BJ (cell line): ENCODE measurements around the gene JPH4. TPM values are rescaled to one million over a fixed set of nuclear protein-coding genes. Genes with fewer than 3 reads are reported as not detected.

Experiments used
- CTCF ChIA-PET: fragments of 350-600 bp; formaldehyde crosslinking; extraction: SDS; loops from one replicate; lab custom pipeline; 2021; ENCODE audit warnings: antibody characterized with exemption, inconsistent platforms; lab: Yijun Ruan, JAX
- POLR2A ChIA-PET: fragments of 300-600 bp; sonication (Branson Sonifier 250); formaldehyde crosslinking; extraction: SDS; loops from one replicate; lab custom pipeline; 2021; ENCODE audit warnings: antibody characterized with exemption; lab: Charles Lee
- DNase-seq: peaks from one replicate; pipeline ENCODE4 v3.0.0-alpha.2; 2011; ENCODE audit warnings: low read depth
- H3K27me3 ChIP-seq: 2 replicates; pipeline ENCODE4 v1.6.0; 2011; ENCODE audit warnings: low read length; ENCODE audit not compliant: control insufficient read depth, insufficient read depth
- H3K36me3 ChIP-seq: 2 replicates; pipeline ENCODE4 v1.5.1; 2011; ENCODE audit warnings: low read length; ENCODE audit not compliant: control insufficient read depth, insufficient read depth
- H3K4me3 ChIP-seq: 2 replicates; pipeline ENCODE4 v1.5.1; 2011; ENCODE audit warnings: low read depth, mild to moderate bottlenecking, control low read depth, low read length
- polyA minus RNA-seq: library from RNA; depleted of rRNA, polyadenylated mRNA; stranded (reverse); fragments of >200 nt; gene quantifications from 2 replicates; pipeline ENCODE4 v1.2.3, GENCODE V29; 2011; rRNA and poly(A)+ RNA removed
- polyA plus RNA-seq: library from polyadenylated mRNA; depleted of rRNA; stranded (reverse); fragments of >200 nt; gene quantifications from 2 replicates; pipeline ENCODE4 v1.2.3, GENCODE V29; 2011; rRNA removed
- TF ChIP-seq, protein P1 (sequence below): IDR thresholded peaks from 2 replicates; pipeline ENCODE4 v1.5.1; 2011; ENCODE audit warnings: low read depth, mild to moderate bottlenecking, control low read depth, inconsistent platforms, low read length, moderate library complexity; ENCODE audit not compliant: insufficient read depth

JPH4 gene
- not detected in 2 replicates for polyA plus RNA-seq
- not detected in 2 replicates for polyA minus RNA-seq

DNA sequence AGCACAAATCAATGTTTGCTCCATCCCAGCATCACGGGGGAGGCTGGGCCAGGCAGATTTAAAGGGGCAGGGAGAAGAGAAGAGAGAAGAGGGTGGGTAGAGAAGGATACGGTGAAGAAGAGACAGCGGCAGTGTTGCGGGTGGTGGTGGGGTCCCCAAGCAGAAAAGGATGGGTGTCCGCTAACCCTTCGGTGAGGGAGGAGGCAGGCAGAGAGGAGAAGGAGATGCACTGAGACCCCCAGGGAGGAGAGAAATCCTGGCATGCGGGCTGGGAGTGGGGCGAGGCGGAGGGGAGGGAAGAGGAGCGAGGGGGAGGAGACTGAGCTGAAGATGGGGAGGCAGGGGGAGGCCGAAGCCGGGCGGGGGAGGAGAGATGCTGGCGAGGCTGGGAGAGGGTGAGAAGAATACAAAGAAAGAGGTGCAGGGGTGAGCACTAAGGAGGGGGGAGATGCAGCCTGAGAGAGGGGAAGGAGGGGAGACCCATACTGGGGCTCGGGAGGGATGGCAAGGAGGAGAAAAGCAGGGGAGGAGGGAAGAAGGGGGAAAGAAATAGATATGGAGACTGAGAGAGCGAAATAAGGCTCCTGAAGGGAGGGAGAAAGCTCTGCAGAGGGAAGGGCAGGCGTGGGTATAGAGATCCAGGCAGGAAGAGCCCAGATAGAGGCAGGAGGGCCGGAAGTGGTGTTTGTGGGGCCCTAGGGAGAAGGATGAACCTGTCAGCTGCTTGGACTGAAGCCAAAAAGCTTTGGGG is at the start of gene JPH4:
JPH4 (minus strand) TSS at position 231 of the 751 bp plus-strand sequence. CDS start 1,337 bp downstream, outside the sequence.
- Histone ChIP-seq H3K4me3 (no peak within 1 kb of the TSS), H3K27me3 (peaks cover 18% of the 10 kb centered on the region), H3K36me3 (no peaks in the 10 kb centered on the region)
- ChIA-PET POLR2A (interaction anchor here (0.5 kb wide), 1 partner anchor 329 kb away, joined by 5 read pairs; no protein-coding TSS in a partner anchor), CTCF (interaction anchor here (0.9 kb wide), 1 partner anchor 10 kb away, joined by 3 read pairs; no protein-coding TSS in a partner anchor)
- TF ChIP-seq, protein P1, sequence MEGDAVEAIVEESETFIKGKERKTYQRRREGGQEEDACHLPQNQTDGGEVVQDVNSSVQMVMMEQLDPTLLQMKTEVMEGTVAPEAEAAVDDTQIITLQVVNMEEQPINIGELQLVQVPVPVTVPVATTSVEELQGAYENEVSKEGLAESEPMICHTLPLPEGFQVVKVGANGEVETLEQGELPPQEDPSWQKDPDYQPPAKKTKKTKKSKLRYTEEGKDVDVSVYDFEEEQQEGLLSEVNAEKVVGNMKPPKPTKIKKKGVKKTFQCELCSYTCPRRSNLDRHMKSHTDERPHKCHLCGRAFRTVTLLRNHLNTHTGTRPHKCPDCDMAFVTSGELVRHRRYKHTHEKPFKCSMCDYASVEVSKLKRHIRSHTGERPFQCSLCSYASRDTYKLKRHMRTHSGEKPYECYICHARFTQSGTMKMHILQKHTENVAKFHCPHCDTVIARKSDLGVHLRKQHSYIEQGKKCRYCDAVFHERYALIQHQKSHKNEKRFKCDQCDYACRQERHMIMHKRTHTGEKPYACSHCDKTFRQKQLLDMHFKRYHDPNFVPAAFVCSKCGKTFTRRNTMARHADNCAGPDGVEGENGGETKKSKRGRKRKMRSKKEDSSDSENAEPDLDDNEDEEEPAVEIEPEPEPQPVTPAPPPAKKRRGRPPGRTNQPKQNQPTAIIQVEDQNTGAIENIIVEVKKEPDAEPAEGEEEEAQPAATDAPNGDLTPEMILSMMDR, result no peak
- DNase-seq, result no peak

- CTCF ChIA-PET, result interaction anchor here (0.9 to 1.6 kb wide), 2 partner anchors 38 to 271 kb away, joined by 3 read pairs; no protein-coding TSS in a partner anchor
- TF ChIP-seq, protein P1, result no peak
- POLR2A ChIA-PET, result no interaction called here
- Histone ChIP-seq H3K4me3 (no peak overlapping the region), H3K36me3 (no peaks in the 10 kb centered on the region), H3K27me3 (peaks cover 5% of the 10 kb centered on the region; the same call in 1 of the 2 replicates)
- no peak for DNase-seq
Observed at GRCh38 chr14:23627961-23628360, 49.4 kb upstream of the JPH4 start.

DNA sequence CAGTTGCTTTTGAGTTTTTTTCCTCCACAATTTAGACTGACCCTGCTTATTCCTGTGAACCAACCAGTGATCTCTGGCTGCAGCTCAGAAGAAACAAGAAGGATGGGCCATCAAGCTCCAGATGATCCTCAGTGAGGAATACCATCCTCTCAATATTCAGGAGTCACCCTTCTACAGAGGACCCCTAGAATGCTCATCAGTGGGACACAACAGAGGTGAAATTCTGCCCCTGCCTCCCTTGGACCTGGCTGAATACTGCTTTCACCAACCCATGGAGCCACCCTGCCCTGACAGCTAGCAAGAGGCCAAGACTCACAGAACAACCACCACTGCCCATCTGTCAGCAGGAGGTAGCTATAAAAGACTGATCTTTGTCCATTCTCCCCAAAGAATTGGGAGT is 48.4 kb upstream of the JPH4 start:
- POLR2A ChIA-PET, result no interaction called here
- Histone ChIP-seq H3K27me3 (peaks cover 2% of the 10 kb centered on the region; the same call in 1 of the 2 replicates), H3K4me3 (no peak overlapping the region), H3K36me3 (no peaks in the 10 kb centered on the region)
- CTCF ChIA-PET, result interaction anchor here (0.7 to 1.6 kb wide), 4 partner anchors 38 to 272 kb away, joined by 3 read pairs; no protein-coding TSS in a partner anchor
- TF ChIP-seq, protein P1, result no peak
- DNase-seq, result no peak

DNA sequence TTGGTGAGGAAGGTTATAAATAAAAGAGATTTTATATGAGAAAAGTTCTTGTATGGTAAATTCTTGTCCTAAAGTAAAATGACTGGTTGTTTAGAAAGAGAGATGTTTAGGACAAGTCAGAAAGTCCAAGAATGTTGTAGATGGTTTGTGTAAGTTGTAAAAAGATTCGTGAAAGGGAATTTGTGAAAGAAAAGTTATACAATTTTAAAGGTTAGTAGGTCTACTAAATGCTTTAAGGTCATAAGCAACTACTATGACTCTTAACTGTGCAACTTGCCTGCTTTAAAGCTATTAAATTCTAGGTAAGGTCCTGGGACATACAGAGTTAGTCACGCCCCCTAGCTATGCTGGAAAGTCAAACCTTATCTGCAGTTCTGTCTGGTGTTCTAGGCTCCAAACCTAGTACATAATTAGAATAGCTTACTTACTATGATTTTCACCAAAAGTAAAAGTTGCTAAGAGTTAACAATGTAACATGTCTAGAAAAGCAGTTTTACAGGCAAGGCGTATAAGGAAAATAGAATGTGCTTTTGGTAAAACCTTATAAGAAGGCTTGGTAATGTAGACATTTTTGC is 46.3 kb upstream of the JPH4 start:
- POLR2A ChIA-PET, result no interaction called here
- CTCF ChIA-PET, result no interaction called here
- TF ChIP-seq, protein P1, result no peak
- H3K36me3 ChIP-seq, result no peaks in the 10 kb centered on the region
- H3K4me3 ChIP-seq, result no peak overlapping the region
- DNase-seq, result no peak
- H3K27me3 ChIP-seq, result no peaks in the 10 kb centered on the region

DNA sequence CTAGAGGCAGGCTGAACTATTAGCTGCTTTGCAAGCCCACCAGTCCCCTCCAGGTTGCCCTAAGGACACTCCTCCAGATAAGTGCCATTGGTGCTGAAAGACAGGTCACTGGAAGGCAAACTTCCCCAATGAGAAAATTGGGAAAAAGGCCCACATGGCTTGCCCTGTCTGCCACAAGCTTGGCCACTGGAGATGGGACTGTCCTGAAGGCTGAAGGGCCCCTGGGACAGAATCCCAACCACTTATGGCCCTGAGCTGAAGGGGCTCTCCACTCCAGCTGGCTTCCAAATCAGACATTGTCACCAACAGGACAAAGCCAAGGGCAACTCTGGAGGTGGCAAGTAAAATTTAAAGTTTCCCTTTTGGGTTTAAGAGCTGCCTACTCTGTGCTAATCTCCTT is 45.4 kb upstream of the JPH4 start:
- ChIA-PET CTCF (interaction anchor here (1.5 kb wide), 1 partner anchor 8 kb away, joined by 6 read pairs; no protein-coding TSS in a partner anchor), POLR2A (no interaction called here)
- no peak overlapping the region for H3K4me3 ChIP-seq

More for the DNA sequence above, 45.4 kb upstream of the JPH4 start:
- H3K36me3 ChIP-seq, result no peaks in the 10 kb centered on the region
- DNase-seq, result no peak
- H3K27me3 ChIP-seq, result no peaks in the 10 kb centered on the region
- TF ChIP-seq, protein P1, result no peak
